ENCODE results near the gene RARB.

- TF ChIP-seq CTCF (conservative IDR thresholded peaks at IDR 0.05) = no peak
- no peak for TF ChIP-seq ZFX (IDR thresholded peaks at IDR 0.05)
Observed at GRCh38 chr3:25531971-25532370, 103.9 kb downstream of the RARB start.
